ENCODE results near the gene STK38L.
"Not testable (repeated sequence)": the region's sequence is repeated elsewhere in the genome, so short reads cannot be mapped to it uniquely, and the experiment has no call there.

The STK38L gene

GRCh38 chr12:27226407-27226929, 17.6 kb upstream of the STK38L start:
- no peak overlapping the region for H3K4me3 ChIP-seq (ENCODE audit: low read depth, low read length)

- no peak overlapping the region for H3K4me3 ChIP-seq (ENCODE audit: low read depth, low read length)
Measured at GRCh38 chr12:27229367-27229766, 14.7 kb upstream of the STK38L start.

GRCh38 chr12:27231374-27231773, 12.7 kb upstream of the STK38L start:
- not testable (repeated sequence) for H3K4me3 ChIP-seq (ENCODE audit: low read depth, low read length)

GRCh38 chr12:27233814-27234213, 10.3 kb upstream of the STK38L start:
- H3K4me3 ChIP-seq (ENCODE audit: low read depth, low read length): no peak overlapping the region

GRCh38 chr12:27236498-27236897, 7.6 kb upstream of the STK38L start:
- H3K4me3 ChIP-seq (ENCODE audit: low read depth, low read length): no peak overlapping the region

- no peak overlapping the region for H3K4me3 ChIP-seq (ENCODE audit: low read depth, low read length)
Measured at GRCh38 chr12:27237790-27238771, 6.0 kb upstream of the STK38L start.

GRCh38 chr12:27243006-27243405, 1.1 kb upstream of the STK38L start:
- no peak overlapping the region for H3K4me3 ChIP-seq (ENCODE audit: low read depth, low read length)

GRCh38 chr12:27244689-27245488, 803 bp downstream of the STK38L start:
- peak overlapping the region; percentile 73 for H3K4me3 ChIP-seq (ENCODE audit: low read depth, low read length)

GRCh38 chr12:27246141-27246540, 2.1 kb downstream of the STK38L start:
- no peak overlapping the region for H3K4me3 ChIP-seq (ENCODE audit: low read depth, low read length)

GRCh38 chr12:27246774-27247173, 2.7 kb downstream of the STK38L start:
- H3K4me3 ChIP-seq (ENCODE audit: low read depth, low read length): no peak overlapping the region

- H3K4me3 ChIP-seq (ENCODE audit: low read depth, low read length): no peak overlapping the region
Measured at GRCh38 chr12:27252934-27253333, 8.8 kb downstream of the STK38L start.

- no peak overlapping the region for H3K4me3 ChIP-seq (ENCODE audit: low read depth, low read length)
Measured at GRCh38 chr12:27253347-27253746, 9.3 kb downstream of the STK38L start.

GRCh38 chr12:27255806-27256205, 11.7 kb downstream of the STK38L start:
- H3K4me3 ChIP-seq (ENCODE audit: low read depth, low read length): no peak overlapping the region

GRCh38 chr12:27257104-27257843, 13.2 kb downstream of the STK38L start:
- H3K4me3 ChIP-seq (ENCODE audit: low read depth, low read length): no peak overlapping the region

GRCh38 chr12:27260746-27261145, 16.7 kb downstream of the STK38L start:
- H3K4me3 ChIP-seq (ENCODE audit: low read depth, low read length): no peak overlapping the region

GRCh38 chr12:27261866-27262265, 17.8 kb downstream of the STK38L start:
- H3K4me3 ChIP-seq (ENCODE audit: low read depth, low read length): no peak overlapping the region

GRCh38 chr12:27270148-27270547, 26.1 kb downstream of the STK38L start:
- no peak overlapping the region for H3K4me3 ChIP-seq (ENCODE audit: low read depth, low read length)

GRCh38 chr12:27271206-27271605, 27.1 kb downstream of the STK38L start:
- no peak overlapping the region for H3K4me3 ChIP-seq (ENCODE audit: low read depth, low read length)

GRCh38 chr12:27272373-27273028, 28.4 kb downstream of the STK38L start:
- no peak overlapping the region for H3K4me3 ChIP-seq (ENCODE audit: low read depth, low read length)

- H3K4me3 ChIP-seq (ENCODE audit: low read depth, low read length): no peak overlapping the region
Measured at GRCh38 chr12:27273114-27273513, 29.0 kb downstream of the STK38L start.

Measured in iPS-11a (cell line).